ENCODE data around the gene PAGR1. TPM values are rescaled to one million over a fixed set of nuclear protein-coding genes. Genes with fewer than 3 reads are reported as not detected.

PAGR1 gene
- total and polyA plus RNA-seq, 2 donors (not counting 1 experiment from before 2014, with no cell fraction given) = 17.8 to 28.4 TPM

GRCh38 chr16:29790183-29790948 is 25.6 kb upstream of the PAGR1 start, which contains the start of gene KIF22:
KIF22 (plus strand) TSS chr16:29790751; CDS start chr16:29790760, 9 bp downstream.
- DNase-seq (peak; percentile 100), ATAC-seq (ENCODE audit: low read depth) (peak; percentile 96)
- TF ChIP-seq, protein P1, sequence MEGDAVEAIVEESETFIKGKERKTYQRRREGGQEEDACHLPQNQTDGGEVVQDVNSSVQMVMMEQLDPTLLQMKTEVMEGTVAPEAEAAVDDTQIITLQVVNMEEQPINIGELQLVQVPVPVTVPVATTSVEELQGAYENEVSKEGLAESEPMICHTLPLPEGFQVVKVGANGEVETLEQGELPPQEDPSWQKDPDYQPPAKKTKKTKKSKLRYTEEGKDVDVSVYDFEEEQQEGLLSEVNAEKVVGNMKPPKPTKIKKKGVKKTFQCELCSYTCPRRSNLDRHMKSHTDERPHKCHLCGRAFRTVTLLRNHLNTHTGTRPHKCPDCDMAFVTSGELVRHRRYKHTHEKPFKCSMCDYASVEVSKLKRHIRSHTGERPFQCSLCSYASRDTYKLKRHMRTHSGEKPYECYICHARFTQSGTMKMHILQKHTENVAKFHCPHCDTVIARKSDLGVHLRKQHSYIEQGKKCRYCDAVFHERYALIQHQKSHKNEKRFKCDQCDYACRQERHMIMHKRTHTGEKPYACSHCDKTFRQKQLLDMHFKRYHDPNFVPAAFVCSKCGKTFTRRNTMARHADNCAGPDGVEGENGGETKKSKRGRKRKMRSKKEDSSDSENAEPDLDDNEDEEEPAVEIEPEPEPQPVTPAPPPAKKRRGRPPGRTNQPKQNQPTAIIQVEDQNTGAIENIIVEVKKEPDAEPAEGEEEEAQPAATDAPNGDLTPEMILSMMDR (IDR thresholded peaks at IDR 0.05) = peak; percentile 84
- TF ChIP-seq EZH2 (IDR thresholded peaks at IDR 0.05; ENCODE audit: borderline replicate concordance, insufficient read depth, low read depth, low read length, poor library complexity, severe bottlenecking) = no peak
- no peaks in the 10 kb centered on the region for H3K27me3 ChIP-seq (replicated peaks in 1 of 4; ENCODE audit: control extremely low read depth in 1 of 4, control insufficient read depth in 3 of 4, insufficient read depth in 4 of 4, low read length in 3 of 4)
- intact Hi-C loops (cut with micrococcal nuclease) = loop anchor here (1.0 to 5.0 kb wide), 7 partner anchors 15 to 206 kb away; partner anchors contain the start of genes CDIPT, INO80E, PAGR1 and TAOK2
- H3K4me1 Mint-ChIP-seq = peaks cover 34% of the 10 kb centered on the region
- H3K9ac ChIP-seq (ENCODE audit: low read length) = peak within 1 kb of the TSS; percentile 87
- peak within 1 kb of the TSS; percentile 75 to 77 for H3K27ac ChIP-seq (ENCODE audit: low read length in 2 of 2)
- ChIA-PET CTCF (interaction anchor here (0.6 to 3.8 kb wide), 22 partner anchors 10 to 90 kb away, joined by 3 to 25 read pairs (median 6); partner anchors contain the start of genes MAZ, MVP and PAGR1), POLR2A (interaction anchor here (0.6 to 2.5 kb wide), 16 partner anchors 11 to 1443 kb away, joined by 3 to 24 read pairs (median 4); partner anchors contain the start of genes C16orf54, MAZ, PAGR1 and PRRT2)
- no peaks in the 10 kb centered on the region for H3K27me3 Mint-ChIP-seq
- H3K4me1 ChIP-seq (ENCODE audit: control insufficient read depth in 2 of 2, insufficient read depth in 2 of 2, low read length in 2 of 2) = peaks cover 19 to 34% of the 10 kb centered on the region in 2 donors
- peaks cover 47% of the 10 kb centered on the region for H3K79me2 ChIP-seq (ENCODE audit: control insufficient read depth, insufficient read depth, low read length)
- no peaks in the 10 kb centered on the region for H4K20me1 ChIP-seq (ENCODE audit: control insufficient read depth, insufficient read depth, low read length, poor library complexity, severe bottlenecking)
- no peaks in the 10 kb centered on the region for H3K36me3 ChIP-seq (replicated peaks in 1 of 2; ENCODE audit: control extremely low read depth in 1 of 2, control insufficient read depth in 1 of 2, extremely low read depth in 1 of 2, insufficient read depth in 2 of 2, low read length in 1 of 2)
- H3K4me3 Mint-ChIP-seq = peak within 1 kb of the TSS; percentile 99
- 2% methylated on average over 67 of the region's 67 CpGs for WGBS (ENCODE audit: insufficient coverage)
- no peaks in the 10 kb centered on the region for H3K9me3 ChIP-seq (ENCODE audit: control extremely low read depth in 1 of 3, control insufficient read depth in 2 of 3, insufficient read depth in 1 of 3, low read length in 2 of 3)
- H3K4me3 ChIP-seq (ENCODE audit: control extremely low read depth in 1 of 5, extremely low read depth in 1 of 5, insufficient read depth in 1 of 5, low read depth in 2 of 5, low read length in 4 of 5) = peak within 1 kb of the TSS; percentile 65 to 93 (median 78)
- peak within 1 kb of the TSS; percentile 98 for H3K4me2 ChIP-seq (replicated peaks; ENCODE audit: low read depth, low read length, poor library complexity, severe bottlenecking)
- peak within 1 kb of the TSS; percentile 99 for H3K27ac Mint-ChIP-seq
- no peaks in the 10 kb centered on the region for H3K9me3 Mint-ChIP-seq (ENCODE audit: insufficient read depth)
- H2AFZ ChIP-seq (ENCODE audit: insufficient read depth, low read depth, low read length, poor library complexity, severe bottlenecking) = peak within 1 kb of the TSS; percentile 89
